Cerebellar cortex (tissue), 1 donor: ENCODE results near the gene ZNF821.
A peak's percentile ranks its signal among the peaks of the same experiment; 100 is the strongest.
"Not testable (repeated sequence)": the region's sequence is repeated elsewhere in the genome, so short reads cannot be mapped to it uniquely, and the experiment has no call there.

Experiments
- DNase-seq: peaks from one replicate; pipeline ENCODE4 v3.0.0-alpha.2; 2015; ENCODE audit warnings: low spot score

The ZNF821 gene, protein sequence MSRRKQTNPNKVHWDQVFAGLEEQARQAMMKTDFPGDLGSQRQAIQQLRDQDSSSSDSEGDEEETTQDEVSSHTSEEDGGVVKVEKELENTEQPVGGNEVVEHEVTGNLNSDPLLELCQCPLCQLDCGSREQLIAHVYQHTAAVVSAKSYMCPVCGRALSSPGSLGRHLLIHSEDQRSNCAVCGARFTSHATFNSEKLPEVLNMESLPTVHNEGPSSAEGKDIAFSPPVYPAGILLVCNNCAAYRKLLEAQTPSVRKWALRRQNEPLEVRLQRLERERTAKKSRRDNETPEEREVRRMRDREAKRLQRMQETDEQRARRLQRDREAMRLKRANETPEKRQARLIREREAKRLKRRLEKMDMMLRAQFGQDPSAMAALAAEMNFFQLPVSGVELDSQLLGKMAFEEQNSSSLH

DNA sequence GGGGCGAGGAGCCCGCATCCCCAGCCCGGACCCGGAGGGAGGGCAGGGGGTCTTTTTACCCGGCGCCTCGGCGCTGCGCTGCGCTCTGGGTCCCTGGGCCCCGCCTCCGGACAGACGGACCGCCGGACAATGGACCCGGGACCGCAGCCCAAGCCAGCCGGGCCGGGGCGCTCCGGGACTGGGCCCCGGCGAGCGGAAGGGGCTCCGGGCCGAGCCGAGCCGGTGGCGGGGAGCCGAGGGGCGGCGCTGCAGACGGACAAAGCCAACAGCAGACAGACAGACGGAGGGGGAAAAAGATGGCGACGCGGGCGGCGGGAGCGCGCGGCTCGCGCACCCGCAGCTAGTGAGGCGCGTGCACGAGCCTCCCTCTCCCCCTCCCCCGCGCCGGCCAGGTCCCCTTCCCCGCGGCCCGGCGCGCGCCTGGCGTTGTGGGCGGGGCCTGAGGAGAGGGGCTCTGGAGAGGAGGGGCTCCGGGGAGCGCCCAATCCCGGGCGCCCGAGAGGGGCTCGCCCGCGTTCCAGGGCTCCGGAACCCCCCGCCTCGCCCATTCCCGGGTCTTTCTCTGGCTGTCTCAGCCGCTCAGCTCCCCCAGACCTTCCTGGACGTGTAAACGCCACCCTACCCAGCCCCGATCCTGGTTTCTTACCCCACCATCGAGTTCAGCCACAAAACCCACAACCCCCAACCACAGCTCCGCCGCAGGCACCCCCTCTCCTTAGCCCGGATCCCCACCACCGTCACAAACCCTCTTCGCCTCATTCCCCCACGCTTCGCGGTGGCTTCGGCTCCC is at the start of gene ZNF821:
Gene ZNF821 (minus strand): TSS at position 334 of the 790 bp plus-strand sequence. CDS start 4,236 bp downstream, outside the sequence.
- peak; percentile 83 for DNase-seq

GRCh38 chr16:71933017-71933416 is 49.0 kb upstream of the ZNF821 start:
- DNase-seq, result no peak

- no peak for DNase-seq
These were observed 47.6 kb upstream of the ZNF821 start for GRCh38 chr16:71931599-71931998.

- DNase-seq, result no peak
These were observed 47.0 kb upstream of the ZNF821 start for GRCh38 chr16:71931001-71931400.

DNA sequence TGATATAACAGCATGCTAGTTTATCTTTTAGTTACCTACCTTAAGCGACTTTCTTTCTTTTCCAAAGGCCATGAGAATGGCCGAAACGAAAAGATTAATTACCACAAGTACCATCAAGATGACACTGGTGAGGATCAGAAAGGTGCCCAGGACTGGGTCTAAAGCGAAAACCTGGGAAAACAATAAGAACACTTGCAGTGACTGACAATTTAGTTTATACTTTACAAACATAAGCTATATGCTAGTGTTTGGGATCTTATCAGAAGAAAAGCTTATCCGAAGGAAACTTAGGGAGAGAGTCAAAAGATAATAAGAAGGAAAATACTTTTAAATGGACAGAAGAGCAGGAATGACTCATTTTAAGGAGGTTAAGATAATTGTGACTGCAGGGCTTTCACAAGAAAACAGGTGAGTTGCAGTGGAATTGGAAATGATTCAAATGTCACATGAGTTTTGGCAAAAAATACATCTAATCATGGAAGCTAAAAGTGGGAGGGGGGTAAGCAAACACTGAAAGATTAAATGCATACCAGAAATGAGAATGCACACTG is 46.1 kb upstream of the ZNF821 start:
- DNase-seq, result no peak

DNA sequence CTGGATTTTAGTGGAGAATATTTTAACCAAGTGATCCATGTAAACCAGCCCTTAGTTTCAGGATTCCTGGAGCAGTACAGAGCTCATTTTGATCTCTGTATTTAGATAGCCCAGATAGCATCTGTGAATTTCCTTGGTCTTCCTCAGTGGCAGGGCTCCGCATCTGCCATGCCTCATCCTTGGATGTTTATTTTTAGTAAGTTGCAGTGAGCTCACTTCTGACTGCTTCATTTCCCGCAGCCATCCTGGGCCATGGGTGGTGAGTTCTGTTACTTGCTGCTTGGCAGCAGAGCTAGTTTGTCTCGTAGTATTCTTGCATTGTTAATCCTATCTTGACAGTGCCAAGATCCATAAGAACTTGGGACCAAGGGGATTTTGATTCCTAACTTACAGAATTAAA is 45.1 kb upstream of the ZNF821 start:
- peak; percentile 41 for DNase-seq

- DNase-seq, result no peak
These were observed 43.8 kb upstream of the ZNF821 start for GRCh38 chr16:71927787-71928186.

DNA sequence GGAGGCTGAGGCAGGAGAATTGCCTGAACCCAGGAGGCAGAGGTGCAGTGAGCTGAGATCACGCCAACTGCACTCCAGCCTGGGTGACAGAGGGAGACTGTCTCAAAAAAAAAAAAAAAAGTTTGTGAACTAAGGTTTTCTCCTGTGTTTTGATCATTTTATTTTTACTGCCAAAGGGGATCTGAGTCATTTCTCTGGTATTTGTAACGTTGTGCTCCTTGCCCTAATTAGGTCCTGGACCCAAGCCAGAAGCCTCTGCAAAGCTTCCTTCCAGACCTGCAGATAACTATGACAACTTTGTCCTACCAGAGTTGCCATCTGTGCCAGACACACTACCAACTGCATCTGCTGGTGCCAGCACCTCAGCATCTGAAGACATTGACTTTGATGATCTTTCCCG is 43.4 kb upstream of the ZNF821 start:
- no peak for DNase-seq

DNA sequence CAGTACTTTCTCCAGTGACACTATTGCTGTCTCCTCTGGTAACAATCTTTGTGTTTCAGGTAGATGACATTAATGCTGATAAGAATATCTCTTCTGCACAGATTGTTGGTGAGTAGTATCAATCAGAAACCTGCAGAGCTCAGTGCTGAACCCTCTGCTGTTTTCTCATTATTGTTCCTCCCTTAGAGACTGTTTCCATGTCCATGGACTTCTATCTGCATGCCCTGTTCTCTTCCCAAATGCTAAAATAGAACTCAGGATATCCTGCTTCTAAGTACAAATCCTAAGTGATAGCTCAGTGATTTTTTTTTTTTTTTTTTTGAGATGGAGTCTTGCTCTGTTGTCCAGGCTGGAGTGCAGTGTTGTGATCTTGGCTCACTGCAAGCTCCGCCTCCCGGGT is 40.7 kb upstream of the ZNF821 start:
- DNase-seq, result no peak

- no peak for DNase-seq
These were observed 40.1 kb upstream of the ZNF821 start for GRCh38 chr16:71923941-71924690.

DNA sequence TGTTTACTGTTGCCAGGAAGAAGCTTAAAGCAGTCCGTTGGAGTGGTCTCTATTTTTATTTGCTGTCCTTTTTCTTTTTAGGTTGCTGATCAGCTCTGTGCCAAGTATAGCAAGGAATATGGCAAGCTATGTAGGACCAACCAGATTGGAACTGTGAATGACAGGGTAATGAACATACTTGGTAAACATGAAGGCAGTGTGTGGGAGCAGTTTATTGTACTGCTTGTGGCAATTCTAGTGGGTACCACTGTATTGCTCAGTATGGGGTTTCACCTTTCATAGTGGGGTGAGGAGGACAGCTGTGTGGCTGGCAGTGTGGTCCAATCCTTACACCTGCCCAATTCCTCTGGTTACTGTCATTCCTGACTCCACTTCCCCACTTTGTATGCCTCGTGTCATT is 36.7 kb upstream of the ZNF821 start:
- DNase-seq, result no peak

- no peak for DNase-seq
These were observed 35.1 kb upstream of the ZNF821 start for GRCh38 chr16:71919035-71919434.

DNA sequence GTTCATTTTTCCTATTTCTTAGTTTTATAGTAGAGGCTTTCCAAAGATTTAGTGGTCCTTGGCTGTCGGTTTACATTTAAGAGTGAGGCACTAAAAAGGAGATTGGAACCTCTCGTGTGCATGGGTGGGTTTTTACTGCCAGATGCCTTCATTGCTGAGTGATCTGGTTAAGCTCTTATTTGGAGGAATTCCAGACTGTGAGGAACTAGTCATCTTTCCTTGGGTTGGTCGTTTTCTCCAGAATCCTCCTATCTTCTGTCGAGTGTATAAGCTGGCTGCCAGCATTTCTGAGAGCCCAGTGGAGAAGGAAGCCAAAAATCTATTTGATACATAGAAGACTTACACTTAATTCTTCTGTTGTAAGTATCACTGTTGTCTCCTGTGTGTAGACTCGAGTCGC is 33.9 kb upstream of the ZNF821 start:
- no peak for DNase-seq

GRCh38 chr16:71916397-71916920 is 32.5 kb upstream of the ZNF821 start:
- no peak for DNase-seq

- DNase-seq, result no peak
These were observed 31.4 kb upstream of the ZNF821 start for GRCh38 chr16:71915350-71915749.

DNA sequence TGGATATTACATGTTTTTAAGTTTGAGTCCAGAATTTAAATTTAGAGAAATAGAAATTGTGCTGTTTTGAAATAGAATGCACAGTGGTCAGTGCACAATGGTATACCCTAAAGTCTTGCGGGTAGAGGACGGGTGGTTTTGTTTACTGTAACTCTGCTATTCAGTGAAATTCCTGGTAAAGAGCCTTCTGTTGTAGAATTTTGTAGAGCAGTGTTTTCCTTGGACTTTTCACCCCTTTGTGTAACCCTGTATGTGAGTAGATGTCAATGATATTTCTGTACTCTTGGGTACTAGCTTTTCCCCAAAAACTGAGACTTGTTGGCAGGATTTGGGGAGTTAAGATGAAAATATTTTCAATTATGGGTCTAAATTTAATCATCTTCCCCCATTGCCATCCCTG is 30.8 kb upstream of the ZNF821 start:
- no peak for DNase-seq

- DNase-seq, result no peak
These were observed 28.7 kb upstream of the ZNF821 start for GRCh38 chr16:71912534-71913275.

DNA sequence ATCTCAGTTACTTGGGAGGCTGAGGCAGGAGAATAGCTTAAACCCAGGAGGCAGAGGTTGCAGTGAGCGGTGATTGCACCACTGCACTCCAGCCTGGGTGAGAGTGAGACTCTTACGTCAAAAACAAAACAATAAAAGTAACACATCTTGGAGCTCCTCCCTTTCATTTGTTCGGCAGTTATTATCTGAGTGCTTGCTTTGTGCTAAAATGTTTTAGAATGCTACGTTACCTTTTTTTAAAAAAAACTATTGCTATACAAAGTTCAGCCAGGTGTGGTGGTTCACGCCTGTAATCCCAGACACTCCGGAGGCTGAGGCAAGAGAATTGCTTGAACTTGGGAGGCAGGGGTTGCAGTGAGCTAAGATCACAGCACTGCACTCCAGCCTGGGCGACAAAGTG is 27.1 kb upstream of the ZNF821 start:
- no peak for DNase-seq

DNA sequence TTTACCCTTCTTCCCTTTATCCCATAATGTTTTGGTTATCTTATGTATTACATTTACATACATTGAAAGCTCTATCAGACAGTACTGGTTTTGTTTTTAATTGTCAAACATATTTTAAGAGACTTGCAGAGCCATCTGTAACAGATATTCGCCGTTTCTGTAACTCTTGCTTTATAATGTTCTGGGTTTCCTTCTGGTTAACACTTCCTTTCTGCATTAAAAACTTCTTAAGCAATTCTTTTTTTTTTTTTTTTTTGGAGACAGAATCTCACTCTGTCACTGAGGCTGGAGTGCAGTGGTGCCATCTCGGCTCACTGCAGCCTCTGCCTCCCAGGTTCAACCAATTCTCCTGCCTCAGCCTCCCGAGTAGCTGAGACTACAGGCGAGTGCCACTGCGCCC is 21.8 kb upstream of the ZNF821 start:
- not testable (repeated sequence) for DNase-seq

DNA sequence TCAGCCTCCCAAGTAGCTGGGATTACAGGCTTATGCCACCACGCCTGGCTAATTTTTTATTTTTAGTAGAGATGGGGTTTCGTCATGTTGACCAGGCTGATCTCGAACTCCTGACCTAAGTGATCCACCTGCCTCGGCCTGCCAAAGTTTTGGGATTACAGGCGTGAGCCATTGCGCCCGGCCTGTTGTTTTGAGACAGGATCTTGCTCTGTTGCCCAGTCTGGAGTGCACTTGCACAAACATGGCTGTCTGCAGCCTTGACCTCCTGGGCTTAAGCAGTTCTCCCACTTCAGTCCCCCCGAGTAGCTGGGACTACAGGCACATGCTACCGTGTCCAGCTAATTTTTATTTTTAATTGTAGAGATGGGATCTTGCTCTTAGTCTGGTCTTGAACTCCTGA is 20.3 kb upstream of the ZNF821 start:
- no peak for DNase-seq

- no peak for DNase-seq
These were observed 19.6 kb upstream of the ZNF821 start for GRCh38 chr16:71903608-71904007.
